OCI-LY7 (cell line): ENCODE measurements around the gene KRTAP9-3.

Source experiments
- EZH2phosphoT487 ChIP-seq: fragments of 200-600 bp; sonication (generic); IDR thresholded peaks from 2 replicates; pipeline ENCODE4 v1.6.1; 2018; ENCODE audit warnings: low read depth, borderline replicate concordance, mild to moderate bottlenecking, mixed run types, antibody characterized with exemption, low read length, moderate library complexity, mixed read lengths
- TF ChIP-seq, protein P1 (sequence below): fragments of 200-600 bp; sonication (generic); conservative IDR thresholded peaks from 2 replicates; pipeline ENCODE4 v1.5.1; 2014; ENCODE audit warnings: mild to moderate bottlenecking, antibody characterized with exemption, low read length, moderate library complexity, mixed read lengths

DNA sequence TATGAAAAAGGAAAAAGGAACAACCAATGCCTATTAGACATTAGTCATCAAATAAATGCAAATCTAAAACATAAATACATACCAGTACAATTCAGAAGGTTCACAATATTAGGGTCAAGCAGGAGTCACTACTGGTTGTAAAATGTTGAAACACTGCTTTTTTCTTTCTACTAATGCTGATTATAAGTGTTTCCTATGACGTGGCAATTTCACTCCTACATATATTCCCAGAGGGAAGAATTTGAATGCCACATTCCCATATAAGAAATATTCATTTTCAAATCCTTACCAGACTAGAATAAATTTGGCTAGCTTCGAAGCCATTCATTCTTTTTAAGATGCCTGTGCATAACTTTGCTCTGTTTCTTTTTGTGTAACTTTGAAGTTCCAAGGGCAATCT is 8.4 kb upstream of the KRTAP9-3 start:
- TF ChIP-seq, protein P1, sequence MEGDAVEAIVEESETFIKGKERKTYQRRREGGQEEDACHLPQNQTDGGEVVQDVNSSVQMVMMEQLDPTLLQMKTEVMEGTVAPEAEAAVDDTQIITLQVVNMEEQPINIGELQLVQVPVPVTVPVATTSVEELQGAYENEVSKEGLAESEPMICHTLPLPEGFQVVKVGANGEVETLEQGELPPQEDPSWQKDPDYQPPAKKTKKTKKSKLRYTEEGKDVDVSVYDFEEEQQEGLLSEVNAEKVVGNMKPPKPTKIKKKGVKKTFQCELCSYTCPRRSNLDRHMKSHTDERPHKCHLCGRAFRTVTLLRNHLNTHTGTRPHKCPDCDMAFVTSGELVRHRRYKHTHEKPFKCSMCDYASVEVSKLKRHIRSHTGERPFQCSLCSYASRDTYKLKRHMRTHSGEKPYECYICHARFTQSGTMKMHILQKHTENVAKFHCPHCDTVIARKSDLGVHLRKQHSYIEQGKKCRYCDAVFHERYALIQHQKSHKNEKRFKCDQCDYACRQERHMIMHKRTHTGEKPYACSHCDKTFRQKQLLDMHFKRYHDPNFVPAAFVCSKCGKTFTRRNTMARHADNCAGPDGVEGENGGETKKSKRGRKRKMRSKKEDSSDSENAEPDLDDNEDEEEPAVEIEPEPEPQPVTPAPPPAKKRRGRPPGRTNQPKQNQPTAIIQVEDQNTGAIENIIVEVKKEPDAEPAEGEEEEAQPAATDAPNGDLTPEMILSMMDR, result no peak
- TF ChIP-seq EZH2phosphoT487, result no peak
